HepG2 (cell line): ENCODE measurements around the gene PELI3. TPM values are rescaled to one million over a fixed set of nuclear protein-coding genes. Genes with fewer than 3 reads are reported as not detected.

Experiments used
- ATAC-seq: fragments of 200-7000 bp; cut with Tn5 transposase; 3 replicates; pipeline ENCODE4 v1.9.1; 2020; ENCODE audit warnings: mild to moderate bottlenecking, moderate library complexity
- BruUV-seq: library from RNA; stranded (reverse); fragments of 400-500 nt; replicated peaks from 2 replicates; lab custom pipeline; 2021; lab: Mats Ljungman, UMichigan
- CTCF ChIA-PET: fragments of 300-600 bp; formaldehyde crosslinking; extraction: SDS; loops from one replicate; lab custom pipeline; 2021; ENCODE audit warnings: low total read pairs, inconsistent platforms, low intra/inter-chr PET ratio; lab: Yijun Ruan, JAX
- POLR2A ChIA-PET: fragments of 350-600 bp; sonication (Branson Sonifier 250); formaldehyde crosslinking; loops from one replicate; lab custom pipeline; 2020; ENCODE audit warnings: antibody characterized with exemption, inconsistent platforms; lab: Yijun Ruan, JAX
- DNase-seq: peaks from one replicate; pipeline ENCODE4 v3.0.0-alpha.2; 2015; ENCODE audit warnings: low spot score
- FAIRE-seq: peaks from 3 replicates; lab custom pipeline; 2011; peaks lifted over from hg19 to GRCh38; lab: Jason Lieb, UNC
- H2AFZ ChIP-seq: one replicate; pipeline ENCODE4 v1.6.1; 2011; ENCODE audit warnings: low read length, inconsistent platforms
- H3K27ac ChIP-seq: fragments of 300-600 bp; 3 replicates; pipeline ENCODE4 v1.8.0; 2011; ENCODE audit warnings: mixed run types, mild to moderate bottlenecking, mixed read lengths, low read length, inconsistent platforms; ENCODE audit not compliant: insufficient read depth; ENCODE audit errors: extremely low read length
- H3K27me3 ChIP-seq, 2 experiments: fragments of 200-600 bp in 1 of 2; 2 replicates in 1 of 2; 3 replicates in 1 of 2; pipeline versions ENCODE4 v1.6.0 to v1.8.0; 2011; ENCODE audit warnings: low read length in 2 of 2, mild to moderate bottlenecking in 2 of 2, moderate library complexity in 2 of 2, inconsistent platforms in 1 of 2; ENCODE audit not compliant: insufficient read depth in 2 of 2, control insufficient read depth in 1 of 2
- H3K36me3 ChIP-seq, 2 experiments: fragments of 200-600 bp in 1 of 2; replicated peaks in 1 of 2; 2 replicates in 1 of 2; 3 replicates in 1 of 2; pipeline versions ENCODE4 v1.5.1 to v1.8.0; 2011; ENCODE audit warnings: low read length in 2 of 2, inconsistent platforms in 1 of 2; ENCODE audit not compliant: insufficient read depth in 2 of 2, control insufficient read depth in 1 of 2
- H3K4me1 ChIP-seq: 2 replicates; pipeline ENCODE4 v1.5.1; 2012; ENCODE audit warnings: low read length, inconsistent platforms; ENCODE audit not compliant: insufficient read depth
- H3K4me2 ChIP-seq: 2 replicates; pipeline ENCODE4 v1.6.0; 2011; ENCODE audit warnings: low read depth, low read length, inconsistent platforms
- H3K4me3 ChIP-seq, 3 experiments: fragments of 200-600 bp in 1 of 3; sonication (generic), shearing (Covaris generic) in 1 of 3; replicated peaks in 1 of 3; 2 replicates each; pipeline ENCODE4 v1.5.1; 2011 to 2016; ENCODE audit warnings: low read length in 3 of 3, inconsistent platforms in 2 of 3, low read depth in 2 of 3, mild to moderate bottlenecking in 2 of 3, control low read depth in 1 of 3, mixed read lengths in 1 of 3; ENCODE audit not compliant: insufficient read depth in 1 of 3
- H3K79me2 ChIP-seq: one replicate; pipeline ENCODE4 v1.6.1; 2011; ENCODE audit warnings: low read length, inconsistent platforms; ENCODE audit not compliant: insufficient read depth
- H3K9ac ChIP-seq: 2 replicates; pipeline ENCODE4 v1.6.0; 2011; ENCODE audit warnings: mild to moderate bottlenecking, low read depth, low read length, inconsistent platforms; ENCODE audit not compliant: insufficient read depth
- H3K9me3 ChIP-seq: 2 replicates; pipeline ENCODE4 v1.5.1; 2012; ENCODE audit warnings: mild to moderate bottlenecking, low read length
- H4K20me1 ChIP-seq: 2 replicates; pipeline ENCODE4 v1.6.0; 2011; ENCODE audit warnings: inconsistent platforms, mild to moderate bottlenecking, low read length, moderate library complexity; ENCODE audit not compliant: insufficient read depth
- LBX2 ChIP-seq: sonication (generic); formaldehyde crosslinking; IDR thresholded peaks from 2 replicates; pipeline ENCODE4 v1.5.0; 2020; ENCODE audit warnings: missing genetic modification reagents, mild to moderate bottlenecking, borderline replicate concordance
- REST ChIP-seq, 2 experiments: IDR thresholded peaks; 2 replicates each; pipeline ENCODE4 v1.6.1; 2011 to 2012; ENCODE audit warnings: low read length in 2 of 2, borderline replicate concordance in 1 of 2, low read depth in 1 of 2, mild to moderate bottlenecking in 1 of 2, moderate library complexity in 1 of 2
- ZBED4 ChIP-seq: sonication (generic); formaldehyde crosslinking; IDR thresholded peaks from 2 replicates; pipeline ENCODE4 v1.4.0; 2020; ENCODE audit warnings: missing genetic modification reagents, borderline replicate concordance
- ZBTB46 ChIP-seq: sonication (generic); formaldehyde crosslinking; IDR thresholded peaks from 2 replicates; pipeline ENCODE4 v1.4.0; 2020; ENCODE audit warnings: mild to moderate bottlenecking, missing genetic modification reagents, borderline replicate concordance
- ZNF12 ChIP-seq: sonication (generic); formaldehyde crosslinking; IDR thresholded peaks from 2 replicates; pipeline ENCODE4 v1.5.0; 2020; ENCODE audit warnings: missing genetic modification reagents
- ZNF781 ChIP-seq: sonication (generic); formaldehyde crosslinking; IDR thresholded peaks from 2 replicates; pipeline ENCODE4 v1.5.1; 2020; ENCODE audit warnings: borderline replicate concordance, mild to moderate bottlenecking, missing genetic modification reagents; ENCODE audit errors: not compliant biosample characterization
- WGBS: methylation state at CpG from one replicate; pipeline ENCODE4 v1.1.6; 2017; ENCODE audit warnings: low lambda C conversion rate; 5-methylcytosine and 5-hydroxymethylcytosine counted together
- in situ Hi-C: cut with HindIII; loops from 2 replicates; pipeline ENCODE4 v1.10.0; 2017; ENCODE audit warnings: low pct_unique_long_range_greater_than_20kb; ENCODE audit not compliant: extremely low pct_ligation_motif_present
- intact Hi-C: fragments of 100-400 bp; cut with micrococcal nuclease; formaldehyde crosslinking; loops from one replicate; pipeline ENCODE4 v1.10.0; 2022; ENCODE audit not compliant: unreplicated experiment
- polyA plus RNA-seq, 8 experiments: library from polyadenylated mRNA; depleted of rRNA in 3 of 8; stranded (reverse) in 7 of 8; unstranded in 1 of 8; fragments of >200 nt; fragmentation: Illumina TruSeq in 4 of 8; extraction: Trizol in 4 of 8; gene quantifications; 2 replicates each; pipeline versions ENCODE4 v1.2.1 to v1.2.3, GENCODE V29; 2011 to 2016; ENCODE audit warnings: low read depth in 4 of 8, missing spikeins in 1 of 8, mixed read lengths in 1 of 8; ENCODE audit not compliant: insufficient read depth in 1 of 8
- total RNA-seq, 5 experiments: library from RNA; depleted of rRNA; stranded (reverse); fragments of >200 nt; fragmentation: Illumina TruSeq; extraction: Trizol; gene quantifications; 2 replicates each; pipeline ENCODE4 v1.2.3, GENCODE V29; 2016; ENCODE audit warnings: low read depth in 1 of 5

The PELI3 gene
- total and polyA plus RNA-seq, 2 of the 13 experiments (the other 11 are each of a cell fraction or from before 2014, with no cell fraction given) = 2.0 to 4.0 TPM

- 3% methylated on average over 4 of the region's 4 CpGs for WGBS
- intact Hi-C loops = no loop called here
- no peak overlapping the region for H3K9ac ChIP-seq
- TF ChIP-seq ZNF781 (no peak), ZNF12 (CRISPR knock-in tag) (peak; percentile 93)
- TF ChIP-seq, all 625 proteins: peak for 1
- Histone ChIP-seq H2AFZ (no peak overlapping the region), H3K4me3 (no peak overlapping the region), H3K36me3 (no peaks in the 10 kb centered on the region), H3K9me3 (no peaks in the 10 kb centered on the region), H3K79me2 (no peaks in the 10 kb centered on the region), H3K4me1 (peaks cover 14% of the 10 kb centered on the region), H3K27me3 (peaks cover 0 to 26% of the 10 kb centered on the region in 2 experiments; a peak in 3 of 5 replicates), H4K20me1 (no peaks in the 10 kb centered on the region), H3K4me2 (no peak overlapping the region), H3K27ac (no peak overlapping the region)
- POLR2A ChIA-PET = no interaction called here
- no peak for ATAC-seq
- no peak for FAIRE-seq
- no peak for DNase-seq
- BruUV-seq = no TSS peak
- in situ Hi-C loops = no loop called here
- CTCF ChIA-PET = no interaction called here
These were observed 15.0 kb upstream of the PELI3 start for GRCh38 chr11:66451663-66452062.

GRCh38 chr11:66454247-66454646, 12.5 kb upstream of the PELI3 start:
- in situ Hi-C loops (no loop called here), intact Hi-C loops (no loop called here)
- H2AFZ ChIP-seq = no peak overlapping the region
- H4K20me1 ChIP-seq = no peaks in the 10 kb centered on the region
- 0 out of 2 replicates have a peak, but pooled peaks cover 2% of the 10 kb centered on the region for H3K4me1 ChIP-seq
- H3K4me3 ChIP-seq = no peak overlapping the region
- no peak overlapping the region for H3K27ac ChIP-seq
- no peak for FAIRE-seq
- no peak for DNase-seq
- H3K36me3 ChIP-seq = no peaks in the 10 kb centered on the region
- no peak overlapping the region for H3K4me2 ChIP-seq
- H3K79me2 ChIP-seq = no peaks in the 10 kb centered on the region
- no TSS peak for BruUV-seq
- CTCF ChIA-PET = no interaction called here
- POLR2A ChIA-PET = no interaction called here
- H3K27me3 ChIP-seq = peaks cover 0 to 26% of the 10 kb centered on the region in 2 experiments; a peak in 3 of 5 replicates
- H3K9me3 ChIP-seq = no peaks in the 10 kb centered on the region
- ATAC-seq = no peak
- no peak overlapping the region for H3K9ac ChIP-seq
- WGBS = 25% methylated on average over 6 of the region's 6 CpGs
- TF ChIP-seq ZBTB46 (CRISPR knock-in tag) = no peak
- TF ChIP-seq LBX2 (CRISPR knock-in tag) = no peak
- no peak for TF ChIP-seq ZBED4 (CRISPR knock-in tag)
- no peak for TF ChIP-seq REST (IDR thresholded peaks at IDR 0.05; ENCODE audit: borderline replicate concordance in 1 of 2, low read depth in 1 of 2, low read length in 2 of 2)
